OCI-M2 (cell line): Measurements from ENCODE around the gene POU2AF1.
"Not testable (repeated sequence)": the region's sequence is repeated elsewhere in the genome, so short reads cannot be mapped to it uniquely, and the experiment has no call there.

Source experiments
- DNase-seq: peaks from one replicate; lab custom pipeline; 2025; ENCODE audit not compliant: unreplicated experiment; lab: John Stamatoyannopoulos, UW

POU2AF1 gene

DNA sequence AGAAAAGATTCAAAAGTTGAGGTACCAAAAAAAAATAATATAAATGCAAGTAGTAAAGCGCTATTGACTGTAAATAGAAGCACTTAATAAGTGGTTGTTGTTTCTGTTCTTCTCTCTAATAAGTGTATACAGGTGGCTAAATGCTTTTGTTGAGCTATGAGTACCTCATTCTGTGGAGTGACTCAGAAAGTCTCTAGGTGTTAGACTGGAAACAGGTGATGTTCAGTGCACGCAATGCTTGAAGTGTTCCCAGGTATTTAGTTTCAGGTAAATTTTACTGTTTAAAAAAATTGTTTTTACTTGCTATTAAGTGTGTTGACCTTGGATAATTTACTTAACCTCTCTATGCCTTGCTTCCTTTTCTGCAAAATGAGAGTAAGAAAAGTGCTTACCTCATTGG lies 56.5 kb downstream of the POU2AF1 start:
- DNase-seq: no peak

DNA sequence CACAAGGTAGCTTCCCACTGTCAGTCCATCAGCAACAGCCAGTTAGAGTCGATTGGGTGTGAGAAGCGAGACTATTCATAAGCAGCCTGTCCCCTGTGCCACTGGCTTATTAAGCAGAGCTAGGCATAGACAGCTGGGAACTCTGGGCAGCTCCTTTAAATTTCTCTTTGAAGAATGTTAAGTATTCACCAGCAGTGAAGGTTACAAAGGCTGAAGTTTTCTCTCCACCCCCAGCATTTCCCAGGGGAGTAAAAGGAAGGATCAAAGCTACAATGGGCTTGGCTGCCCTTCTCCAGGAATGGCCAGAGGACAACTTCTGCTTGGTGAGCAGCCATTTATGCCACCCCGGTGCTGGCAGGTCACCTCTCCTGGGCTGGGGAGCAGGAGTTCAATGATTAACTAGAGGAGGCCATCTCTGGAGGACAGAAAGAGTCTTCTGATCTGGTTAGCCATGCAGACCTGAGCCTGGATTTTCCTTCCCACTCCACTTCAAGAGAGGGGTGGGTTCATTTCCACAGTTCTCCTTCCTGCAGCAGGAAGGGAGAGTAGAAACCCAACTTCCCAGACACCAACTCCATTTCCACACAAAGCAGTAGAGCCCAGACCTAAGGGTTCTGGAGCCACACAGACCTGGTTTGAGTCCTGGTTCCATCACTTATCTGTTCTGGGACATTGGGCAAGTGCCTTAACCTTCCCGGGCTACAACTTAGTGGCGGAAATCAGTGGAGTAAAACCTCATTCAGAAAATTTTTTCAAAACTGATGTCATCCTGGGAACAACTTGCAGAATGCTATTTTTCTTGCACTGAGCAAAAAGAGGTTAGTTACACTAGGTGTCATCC lies 58.1 kb downstream of the POU2AF1 start:
- DNase-seq: no peak

DNA sequence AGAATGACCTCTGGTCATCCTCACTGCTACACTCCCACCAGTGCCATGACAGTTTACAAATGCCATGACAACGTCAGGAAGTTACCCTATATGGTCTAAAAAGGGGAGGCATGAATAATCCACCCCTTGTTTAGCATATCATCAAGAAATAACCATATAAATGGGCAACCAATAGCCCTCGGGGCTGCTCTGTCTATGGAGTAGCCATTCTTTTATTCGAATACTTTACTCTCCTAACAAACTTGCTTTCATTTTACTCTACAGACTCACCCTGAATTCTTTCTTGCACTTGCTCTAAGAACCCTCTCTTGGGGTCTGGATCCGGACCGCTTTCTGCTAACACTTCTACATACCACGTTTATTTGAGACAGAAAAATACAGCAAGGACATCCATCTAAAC lies 58.9 kb downstream of the POU2AF1 start:
- not testable (repeated sequence) for DNase-seq

DNA sequence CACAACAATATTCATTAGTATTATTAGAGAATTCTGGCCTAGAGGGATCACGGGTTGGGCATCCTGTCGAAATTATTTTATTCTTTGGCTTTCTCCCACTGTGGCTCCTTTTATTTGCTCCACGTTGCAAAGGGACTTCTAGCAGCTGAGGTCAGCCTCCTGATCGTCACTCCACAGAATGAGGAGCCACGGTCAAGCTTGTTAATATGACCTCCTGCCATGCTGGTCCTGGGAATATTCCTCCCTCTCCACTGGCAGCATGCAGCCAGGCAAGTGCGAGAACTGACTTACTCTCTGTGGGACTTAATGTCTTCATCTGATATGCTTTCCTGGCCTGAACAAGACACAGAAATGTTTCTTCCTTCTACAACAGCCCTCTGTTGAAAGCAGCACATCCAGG lies 59.8 kb downstream of the POU2AF1 start:
- no peak for DNase-seq

DNA sequence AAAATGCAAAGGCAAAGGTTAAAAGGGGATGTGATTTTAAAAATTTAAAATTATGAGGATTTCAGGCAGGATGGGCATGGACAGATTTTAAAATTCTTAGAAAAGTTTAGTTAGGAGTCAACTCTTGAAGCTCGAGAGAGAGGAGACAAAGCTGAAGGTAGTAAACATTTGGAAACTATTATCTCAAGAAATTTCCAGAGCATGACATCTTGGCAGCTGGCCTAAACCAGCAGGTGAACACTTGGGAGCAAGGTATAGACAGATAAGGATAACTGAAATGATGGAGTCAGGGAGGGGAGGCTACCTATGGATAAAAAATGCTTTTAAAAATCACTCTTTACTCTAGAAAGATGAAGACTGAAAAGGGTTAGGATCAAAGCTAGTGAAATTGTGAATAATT lies 67.0 kb downstream of the POU2AF1 start:
- no peak for DNase-seq

DNA sequence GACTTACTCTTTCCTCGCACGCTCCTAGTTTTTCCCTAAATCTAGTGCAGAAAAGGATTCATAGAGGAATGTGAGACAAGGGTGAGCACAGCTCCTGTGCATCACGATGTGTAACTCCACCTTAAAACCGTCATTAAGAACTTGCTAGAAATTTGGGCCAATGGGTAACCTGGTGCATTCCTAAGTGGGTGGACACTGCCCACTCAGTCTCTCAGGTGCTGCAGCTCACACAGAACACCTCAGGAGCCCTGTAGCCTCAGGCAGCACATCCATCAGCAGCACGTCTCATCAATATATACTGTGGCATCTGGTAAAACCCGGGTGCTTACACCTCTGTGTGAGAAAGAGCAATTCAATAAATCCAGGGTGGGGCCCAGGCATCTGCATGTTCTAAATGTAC lies 68.4 kb downstream of the POU2AF1 start:
- DNase-seq: no peak

DNA sequence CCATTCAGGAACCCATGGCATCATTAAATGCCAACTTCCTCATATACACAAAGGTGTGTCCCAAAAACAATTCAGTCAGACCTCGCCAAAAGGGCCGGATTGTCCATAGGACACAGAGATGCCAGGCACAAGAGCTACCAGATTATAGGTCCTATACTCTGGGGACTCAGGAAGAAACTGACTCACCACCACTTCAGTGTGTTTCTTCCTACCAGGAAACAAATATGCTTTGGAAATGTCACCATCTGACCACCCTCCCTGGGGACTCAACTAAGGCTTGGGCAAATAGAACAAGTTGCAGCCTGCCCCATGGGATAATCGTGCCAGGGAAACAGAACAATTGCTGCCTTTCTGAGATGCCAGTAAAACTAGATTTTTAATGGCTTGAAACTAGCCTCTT lies 69.0 kb downstream of the POU2AF1 start:
- DNase-seq: no peak

DNA sequence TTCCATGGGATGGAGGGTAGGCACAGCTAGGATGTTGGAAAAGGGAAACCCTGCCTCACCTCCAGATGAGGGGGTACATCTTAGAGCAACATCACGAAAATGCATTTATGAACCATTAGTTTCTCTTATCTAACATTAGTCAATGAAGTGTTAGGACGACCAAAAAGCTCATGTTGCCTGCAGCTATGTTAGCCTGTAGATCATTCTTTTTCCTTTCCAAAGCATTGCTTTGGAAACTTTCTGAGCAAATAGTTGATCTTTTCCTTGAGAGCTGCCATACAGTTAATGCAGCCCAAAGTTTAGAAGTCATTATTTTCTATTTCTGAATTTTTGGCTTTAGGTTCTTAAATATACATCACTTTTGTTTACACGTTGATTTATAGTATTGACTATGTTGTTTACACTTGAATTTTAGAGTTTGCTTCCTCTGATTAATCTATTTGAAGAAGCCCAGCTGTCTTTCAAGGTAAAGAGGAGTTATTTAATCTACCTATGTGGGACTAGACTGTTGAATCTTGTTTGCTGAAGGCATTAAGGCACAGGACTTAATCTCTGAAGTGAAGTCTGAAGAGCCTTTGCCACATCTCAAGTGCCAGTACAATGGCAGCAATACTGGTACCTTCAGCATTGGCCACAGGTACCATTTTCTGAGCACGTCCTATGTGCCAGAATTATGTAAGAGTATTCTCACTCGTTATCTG lies 69.7 kb downstream of the POU2AF1 start:
- DNase-seq: no peak

DNA sequence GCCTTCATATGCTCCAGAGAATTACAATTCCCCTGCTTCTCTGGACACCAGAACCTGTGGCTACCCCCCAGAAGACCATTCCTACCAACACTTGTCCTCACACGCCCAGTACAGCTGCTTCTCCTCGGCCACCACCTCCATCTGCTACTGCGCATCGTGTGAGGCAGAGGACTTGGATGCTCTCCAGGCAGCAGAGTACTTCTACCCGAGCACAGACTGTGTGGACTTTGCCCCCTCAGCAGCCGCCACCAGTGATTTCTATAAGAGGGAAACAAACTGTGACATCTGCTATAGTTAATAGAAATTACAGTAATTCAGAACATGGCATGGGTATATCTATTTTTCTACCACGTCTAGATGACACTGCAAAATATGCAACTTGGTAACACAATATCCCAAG lies 70.9 kb downstream of the POU2AF1 start:
- DNase-seq: no peak

DNA sequence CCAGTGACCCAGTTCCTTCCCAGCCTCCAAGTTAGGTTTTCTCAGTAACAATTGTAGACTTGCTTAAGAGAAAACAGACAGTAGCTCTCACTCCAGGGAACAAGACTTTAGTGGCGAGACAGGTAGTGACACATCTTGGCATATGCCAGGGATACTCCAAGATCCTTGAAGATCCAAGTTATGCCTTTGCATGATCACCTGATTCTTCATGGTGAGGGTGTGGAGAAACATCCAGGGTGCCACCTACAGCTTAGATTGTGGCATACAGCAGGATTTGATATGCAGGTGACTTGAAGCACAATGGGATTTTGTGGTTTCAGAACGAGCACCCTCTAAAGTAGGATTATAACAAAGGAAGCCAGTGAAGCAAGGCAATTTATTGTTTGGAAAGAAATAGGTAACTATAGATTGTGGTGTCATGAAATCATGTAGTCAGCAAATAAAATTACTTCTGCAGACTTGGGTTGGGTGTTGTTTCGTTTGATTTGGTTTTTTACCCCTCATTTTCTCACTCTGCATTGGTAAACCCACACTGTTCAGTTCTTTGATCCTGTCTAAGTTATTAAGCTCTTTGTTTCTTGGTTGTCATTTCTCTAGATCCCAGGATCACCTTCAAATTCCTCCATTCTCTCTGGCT lies 71.5 kb downstream of the POU2AF1 start:
- DNase-seq: no peak

DNA sequence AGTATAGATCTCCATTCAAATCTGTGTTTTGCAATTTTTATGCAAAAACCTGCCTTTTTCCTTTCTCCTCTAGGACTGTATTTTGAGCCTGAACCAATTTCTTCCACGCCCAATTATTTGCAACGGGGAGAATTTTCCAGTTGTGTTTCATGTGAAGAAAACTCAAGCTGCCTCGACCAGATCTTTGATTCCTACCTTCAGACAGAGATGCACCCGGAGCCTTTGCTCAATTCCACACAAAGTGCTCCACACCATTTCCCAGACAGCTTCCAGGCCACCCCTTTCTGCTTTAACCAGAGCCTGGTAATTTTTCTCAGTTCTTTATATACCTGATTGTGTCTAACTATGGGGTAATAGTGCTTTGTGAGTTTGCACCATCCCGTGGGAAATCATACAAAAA lies 72.8 kb downstream of the POU2AF1 start:
- no peak for DNase-seq

DNA sequence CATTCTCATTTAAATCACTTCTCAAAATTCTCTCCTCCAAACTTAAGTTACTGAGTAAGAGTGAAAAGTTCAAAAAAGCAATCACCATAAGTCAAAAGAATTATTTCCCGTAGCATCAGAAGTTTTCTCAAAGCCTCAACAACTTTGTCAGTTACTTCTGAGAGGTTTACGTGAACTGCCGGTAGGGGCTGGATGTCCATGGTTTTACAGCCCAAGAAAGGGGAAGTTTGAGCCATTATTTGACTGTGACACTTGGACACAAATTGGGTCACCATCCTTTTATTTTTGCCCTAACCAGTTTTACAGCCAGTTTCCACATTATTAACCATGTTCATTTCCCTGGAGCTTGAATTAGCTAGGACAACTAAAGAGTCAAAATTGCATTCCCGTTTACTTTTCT lies 73.2 kb downstream of the POU2AF1 start:
- DNase-seq: no peak

DNA sequence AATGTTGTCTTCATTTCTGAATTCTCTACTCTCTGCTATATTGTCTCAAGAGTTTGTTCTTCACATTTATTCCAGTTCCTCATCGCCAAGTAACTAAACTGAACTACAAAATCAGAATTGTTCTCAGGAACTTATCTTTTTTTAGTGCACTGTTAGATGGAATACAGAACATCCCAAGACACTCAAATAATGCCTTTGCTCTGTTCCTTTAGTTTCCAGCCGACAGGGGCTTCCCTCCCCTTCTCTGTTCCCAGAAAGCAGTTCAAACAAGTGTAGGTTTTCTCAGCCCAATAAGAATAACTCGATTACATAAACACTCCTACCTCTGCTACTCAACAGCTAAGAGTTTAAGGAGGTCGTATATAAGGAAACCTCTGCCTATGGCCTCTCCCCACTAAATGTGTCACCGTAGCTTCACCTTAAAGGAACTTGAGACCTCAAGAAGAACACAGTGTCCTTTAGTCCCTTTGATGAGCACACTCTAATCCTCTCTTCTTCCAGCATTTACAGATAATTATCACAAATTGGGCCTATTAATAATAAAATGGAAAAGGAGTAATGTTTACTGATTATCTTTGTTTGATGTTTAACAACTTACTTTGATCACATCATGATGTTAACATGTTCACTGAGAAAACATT lies 73.8 kb downstream of the POU2AF1 start:
- DNase-seq: no peak

DNA sequence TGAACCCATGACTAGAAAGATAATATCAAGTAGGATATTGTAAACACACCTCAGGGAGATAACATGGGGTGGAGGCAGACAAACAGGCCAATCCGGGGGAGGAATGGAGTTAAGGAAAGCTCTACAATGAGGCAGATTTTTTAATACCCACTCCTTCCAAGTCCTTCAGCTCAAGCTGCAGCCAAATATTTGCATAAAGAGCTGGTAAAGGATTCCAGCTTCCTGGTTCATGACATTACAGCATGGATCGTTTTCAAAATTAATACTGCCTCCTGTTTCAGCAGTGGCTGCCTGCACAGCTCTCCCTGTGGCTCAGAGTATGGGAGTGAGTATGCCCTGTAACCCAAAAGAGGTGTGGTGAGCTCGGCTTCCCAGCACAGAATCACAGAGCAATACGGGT lies 75.6 kb downstream of the POU2AF1 start:
- DNase-seq: no peak

DNA sequence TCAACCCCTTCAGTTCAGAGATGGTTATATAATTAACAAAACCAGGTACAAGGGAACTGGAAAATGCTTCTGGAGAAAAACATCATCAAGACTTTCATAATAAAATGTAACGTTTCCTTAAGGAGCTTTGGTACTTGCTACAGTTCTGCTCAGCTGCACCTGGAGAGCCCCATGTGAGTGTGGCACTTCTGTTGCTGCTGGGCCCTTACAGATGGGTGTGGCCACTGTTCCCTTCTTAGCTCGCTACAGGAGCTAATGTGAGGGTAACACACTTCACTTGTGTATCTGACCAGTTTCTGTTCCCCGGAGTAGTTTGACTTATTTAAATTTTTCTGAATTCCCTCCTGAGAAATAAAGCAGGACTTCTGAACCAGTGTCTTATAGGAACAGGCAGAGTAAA lies 76.8 kb downstream of the POU2AF1 start:
- no peak for DNase-seq
